ENCODE measurements around the gene INO80B.
"Not testable (repeated sequence)": the region's sequence is repeated elsewhere in the genome, so short reads cannot be mapped to it uniquely, and the experiment has no call there.

INO80B gene

DNA sequence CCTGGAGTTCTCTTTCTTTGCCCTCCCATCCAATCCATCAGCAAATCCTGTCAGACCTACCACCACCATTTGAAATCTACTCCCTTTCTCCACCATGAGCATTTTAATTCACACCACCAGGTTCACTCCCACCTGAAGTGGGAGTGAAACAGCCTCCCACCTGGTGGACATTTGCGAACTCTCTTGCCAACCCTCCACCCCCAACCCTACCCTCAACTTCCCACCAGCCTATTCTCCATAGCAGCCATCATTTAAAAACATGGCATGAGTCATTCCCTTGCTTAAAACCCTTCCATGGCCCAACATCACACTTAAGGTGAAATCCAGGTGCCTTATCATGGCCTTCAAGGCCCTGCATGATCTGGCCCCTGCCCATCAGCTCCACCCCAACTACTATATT lies 16.6 kb upstream of the INO80B start:
- TF ChIP-seq, protein P1, sequence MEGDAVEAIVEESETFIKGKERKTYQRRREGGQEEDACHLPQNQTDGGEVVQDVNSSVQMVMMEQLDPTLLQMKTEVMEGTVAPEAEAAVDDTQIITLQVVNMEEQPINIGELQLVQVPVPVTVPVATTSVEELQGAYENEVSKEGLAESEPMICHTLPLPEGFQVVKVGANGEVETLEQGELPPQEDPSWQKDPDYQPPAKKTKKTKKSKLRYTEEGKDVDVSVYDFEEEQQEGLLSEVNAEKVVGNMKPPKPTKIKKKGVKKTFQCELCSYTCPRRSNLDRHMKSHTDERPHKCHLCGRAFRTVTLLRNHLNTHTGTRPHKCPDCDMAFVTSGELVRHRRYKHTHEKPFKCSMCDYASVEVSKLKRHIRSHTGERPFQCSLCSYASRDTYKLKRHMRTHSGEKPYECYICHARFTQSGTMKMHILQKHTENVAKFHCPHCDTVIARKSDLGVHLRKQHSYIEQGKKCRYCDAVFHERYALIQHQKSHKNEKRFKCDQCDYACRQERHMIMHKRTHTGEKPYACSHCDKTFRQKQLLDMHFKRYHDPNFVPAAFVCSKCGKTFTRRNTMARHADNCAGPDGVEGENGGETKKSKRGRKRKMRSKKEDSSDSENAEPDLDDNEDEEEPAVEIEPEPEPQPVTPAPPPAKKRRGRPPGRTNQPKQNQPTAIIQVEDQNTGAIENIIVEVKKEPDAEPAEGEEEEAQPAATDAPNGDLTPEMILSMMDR (IDR thresholded peaks at IDR 0.05; ENCODE audit: low read depth, low read length): no peak
- DNase-seq (ENCODE audit: extremely low read depth, low read depth): no peak

DNA sequence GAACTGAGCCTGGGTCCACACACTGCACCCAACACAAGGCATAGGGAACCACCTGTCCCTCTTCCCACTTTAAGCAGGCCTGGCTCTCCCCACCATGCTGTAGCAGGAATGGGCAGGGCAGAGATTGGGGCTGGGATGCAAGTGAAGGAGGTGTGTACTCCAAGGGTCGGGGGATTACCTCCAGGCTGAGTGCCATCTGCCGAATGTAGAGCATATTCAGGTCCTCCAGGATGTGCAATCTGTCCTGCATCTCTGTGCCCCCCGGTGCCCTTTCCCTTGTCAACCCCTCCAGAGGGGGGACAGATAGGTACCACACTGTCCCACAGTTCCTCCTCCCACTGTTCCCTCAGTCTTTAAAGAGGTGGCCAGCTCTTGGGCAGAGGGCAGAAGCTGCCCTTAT lies 15.5 kb upstream of the INO80B start:
- DNase-seq (ENCODE audit: extremely low read depth, low read depth): no peak
- TF ChIP-seq, protein P1 (IDR thresholded peaks at IDR 0.05; ENCODE audit: low read depth, low read length): no peak

DNA sequence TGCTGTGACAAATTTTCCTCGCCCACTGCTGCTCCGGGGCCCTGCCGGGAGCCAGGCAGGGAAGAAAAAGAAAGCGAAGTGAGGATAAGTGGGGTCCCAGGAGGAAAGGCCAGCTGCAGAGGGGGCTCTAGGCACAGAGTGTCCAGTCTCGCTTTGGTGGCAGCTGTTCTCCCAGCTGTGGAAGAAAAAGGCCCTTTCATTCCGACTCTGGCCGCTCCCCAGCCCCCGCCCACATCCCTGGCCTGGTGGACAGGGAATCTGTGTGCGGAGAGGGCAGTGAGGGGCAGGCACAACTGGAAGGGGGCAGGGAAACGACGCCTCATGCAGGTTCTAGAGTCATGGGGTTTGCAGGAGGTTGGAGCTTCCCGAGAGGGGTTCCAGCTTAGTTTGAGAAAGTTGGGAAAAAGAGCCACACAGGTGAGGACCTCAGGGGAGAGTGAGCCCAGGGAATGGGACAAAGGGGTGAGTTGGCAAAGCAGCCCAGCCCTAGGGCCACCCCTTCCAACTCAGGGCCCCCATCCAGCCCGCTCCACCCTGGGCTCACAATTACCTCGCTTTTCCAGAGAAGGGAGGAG lies 15.0 kb upstream of the INO80B start:
- TF ChIP-seq, protein P1 (IDR thresholded peaks at IDR 0.05; ENCODE audit: low read depth, low read length): no peak
- DNase-seq (ENCODE audit: extremely low read depth, low read depth): no peak

DNA sequence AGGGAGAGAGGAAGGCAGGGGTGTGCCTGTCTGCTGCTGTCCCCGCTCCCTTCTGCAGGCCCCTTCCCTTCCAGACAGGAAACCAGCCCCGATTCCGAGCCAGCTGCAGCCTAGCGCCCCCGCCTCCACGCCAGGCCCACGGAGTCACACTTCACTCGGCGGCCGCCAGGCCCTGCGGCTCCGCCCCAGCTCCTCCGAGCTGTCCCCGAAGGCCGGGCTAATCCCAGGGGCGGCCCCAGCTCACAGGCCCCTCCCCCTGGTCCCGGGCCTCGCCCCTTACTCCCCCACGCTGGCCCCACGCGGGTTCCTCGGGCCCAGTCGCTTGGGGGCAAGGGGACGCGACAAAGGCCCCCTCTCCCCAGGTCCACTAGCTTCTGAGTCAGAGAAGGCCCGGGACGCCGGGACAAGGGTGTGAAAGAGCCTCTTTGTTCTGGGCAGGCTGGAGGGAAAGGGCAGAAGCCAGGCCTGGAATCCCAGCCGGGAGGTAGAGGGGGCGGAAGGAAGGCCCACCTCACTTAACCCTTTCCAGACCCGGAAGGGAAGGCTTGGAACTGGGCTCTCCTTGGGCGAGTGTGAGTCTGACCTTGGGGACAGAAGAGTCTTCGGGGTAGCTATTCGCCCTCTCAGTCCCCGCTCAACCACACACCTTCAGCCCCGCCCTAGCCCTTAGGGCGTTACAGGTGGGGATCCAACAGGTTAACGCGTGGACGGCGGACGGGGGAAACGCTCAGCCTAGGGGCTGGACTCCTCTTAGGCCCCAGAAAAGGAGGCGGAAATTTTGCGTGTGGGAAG lies 14.3 kb upstream of the INO80B start:
- TF ChIP-seq, protein P1 (IDR thresholded peaks at IDR 0.05; ENCODE audit: low read depth, low read length): peak; percentile 13
- no peak for DNase-seq (ENCODE audit: extremely low read depth, low read depth)

DNA sequence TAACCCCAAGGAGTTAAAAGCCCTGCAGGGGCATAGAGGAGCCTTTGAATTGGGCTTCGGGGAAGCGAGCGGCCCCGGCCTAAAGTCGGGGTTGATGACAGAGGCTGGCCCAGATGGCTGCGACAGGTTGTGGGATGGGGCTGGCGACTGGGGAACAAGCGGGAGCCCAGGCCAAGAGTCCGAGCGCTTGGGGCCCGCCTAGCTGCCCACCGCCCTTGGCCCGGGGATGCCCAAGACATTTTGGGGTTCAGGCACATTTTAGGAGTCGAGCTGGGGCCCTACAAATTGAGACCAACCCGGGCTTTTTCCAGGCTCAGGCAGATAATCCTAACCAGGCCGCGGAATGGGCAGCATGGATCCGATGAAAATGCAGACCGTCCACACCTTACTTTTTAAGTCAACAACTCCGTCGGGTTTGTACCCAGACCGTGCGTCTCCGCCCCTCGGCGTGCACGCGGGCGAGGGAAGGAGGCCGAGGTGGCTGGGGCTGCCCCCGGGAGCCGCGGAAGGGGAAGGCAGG lies 13.7 kb upstream of the INO80B start:
- DNase-seq (ENCODE audit: extremely low read depth, low read depth): no peak
- TF ChIP-seq, protein P1 (IDR thresholded peaks at IDR 0.05; ENCODE audit: low read depth, low read length): no peak

DNA sequence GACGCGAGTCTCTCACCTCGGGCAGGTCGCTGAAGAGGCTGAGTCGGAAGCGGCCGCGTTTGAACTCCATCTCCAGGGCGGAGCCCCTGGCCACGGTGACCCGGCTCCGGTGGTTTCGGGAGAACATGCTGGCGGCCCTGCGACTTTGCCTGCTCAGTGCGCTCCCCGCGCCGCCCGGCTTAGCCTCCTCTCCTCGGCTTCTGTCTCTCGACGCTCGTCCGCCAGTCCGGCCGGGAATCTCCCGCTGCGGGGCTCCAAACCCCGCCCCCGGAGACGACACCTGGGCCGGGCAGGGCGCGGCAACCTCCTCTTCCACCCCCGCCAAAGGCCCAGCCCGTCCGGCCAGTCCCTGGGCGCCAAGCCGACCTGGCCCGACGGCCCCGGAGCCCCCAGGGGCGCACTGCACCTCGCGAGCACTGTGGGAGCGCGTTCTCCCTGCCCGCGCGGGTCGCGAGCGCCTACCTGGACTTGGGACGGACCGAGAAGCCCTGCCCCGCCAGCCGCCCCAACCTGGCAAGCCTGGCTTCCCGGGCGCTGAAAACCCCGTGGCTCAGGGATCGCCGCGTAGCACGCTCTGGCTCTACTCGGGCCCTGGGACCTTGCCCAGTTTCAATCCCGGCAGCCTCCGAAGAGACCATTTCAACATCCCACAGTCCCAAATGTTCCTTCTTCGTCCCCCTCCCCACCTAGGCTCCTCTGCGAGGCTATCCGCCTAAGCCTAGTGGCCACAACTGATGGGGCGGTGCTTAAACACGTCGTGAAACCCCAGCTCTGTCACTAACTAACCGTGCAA lies 13.0 kb upstream of the INO80B start, which contains the start of gene RTKN:
Gene RTKN, minus strand, starts transcription at position 248 of the 793 bp plus-strand sequence. Its CDS starts 121 bp downstream, at position 127.
- no peak for DNase-seq (ENCODE audit: extremely low read depth, low read depth)
- TF ChIP-seq, protein P1 (IDR thresholded peaks at IDR 0.05; ENCODE audit: low read depth, low read length): no peak

DNA sequence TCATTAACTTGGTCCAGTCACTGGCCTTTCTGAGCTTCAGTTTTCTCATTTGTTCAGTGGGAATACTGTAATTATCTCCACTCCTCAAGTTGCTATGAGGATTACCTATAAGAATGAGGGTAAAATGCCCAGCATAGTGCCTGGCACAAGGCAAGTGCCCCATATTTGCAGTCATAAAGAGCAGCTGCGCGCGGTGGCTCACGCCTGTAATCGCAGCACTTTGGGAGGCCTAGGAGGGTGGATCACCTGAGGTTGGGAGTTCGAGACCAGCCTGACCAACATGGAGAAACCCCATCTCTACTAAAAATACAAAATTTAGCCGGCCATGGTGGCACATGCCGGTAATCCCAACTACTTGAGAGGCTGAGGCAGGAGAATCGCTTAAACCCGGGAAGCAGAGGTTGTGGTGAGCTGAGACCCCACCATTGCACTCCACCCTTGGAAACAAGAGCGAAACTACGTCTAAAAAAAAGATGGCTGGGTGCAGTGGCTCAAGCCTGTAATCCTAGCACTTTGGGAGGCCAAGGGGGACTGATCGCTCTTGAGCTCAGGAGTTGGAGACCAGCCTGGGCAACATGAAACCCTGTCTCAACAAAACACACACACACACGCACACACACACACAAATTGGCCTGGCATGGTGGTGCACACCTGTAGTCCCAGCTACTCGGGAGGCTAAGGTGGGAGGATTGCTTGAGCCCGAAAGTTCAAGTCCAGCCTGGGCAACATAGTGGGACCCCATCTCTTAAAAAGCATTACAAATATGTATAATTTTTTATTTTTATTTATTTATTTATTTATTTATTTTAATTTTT lies 12.2 kb upstream of the INO80B start:
- DNase-seq (ENCODE audit: extremely low read depth, low read depth): not testable (repeated sequence)
